GM18870 (cell line): Measurements from ENCODE around the gene KPNA6.
"Not testable (repeated sequence)": the region's sequence is repeated elsewhere in the genome, so short reads cannot be mapped to it uniquely, and the experiment has no call there.

Experiments
- ATAC-seq: cut with Tn5 transposase; IDR thresholded peaks from one replicate; pipeline ENCODE4 v1.9.1; 2021; ENCODE audit warnings: moderate library complexity; ENCODE audit not compliant: unreplicated experiment

Gene KPNA6

GRCh38 chr1:32100359-32100758 lies 7.5 kb upstream of the KPNA6 start:
- no peak for ATAC-seq

- no peak for ATAC-seq
Measured at GRCh38 chr1:32100807-32101708, 6.8 kb upstream of the KPNA6 start.

GRCh38 chr1:32104127-32104526 lies 3.7 kb upstream of the KPNA6 start:
- ATAC-seq = no peak

- no peak for ATAC-seq
Measured at GRCh38 chr1:32105338-32105737, 2.5 kb upstream of the KPNA6 start.

GRCh38 chr1:32106663-32107275 lies 1.1 kb upstream of the KPNA6 start:
- ATAC-seq = no peak

- ATAC-seq = no peak
Measured at GRCh38 chr1:32111040-32111623, 3.3 kb downstream of the KPNA6 start.

- no peak for ATAC-seq
Measured at GRCh38 chr1:32111789-32112188, 3.9 kb downstream of the KPNA6 start.

GRCh38 chr1:32112806-32113375 lies 5.0 kb downstream of the KPNA6 start:
- no peak for ATAC-seq

GRCh38 chr1:32113436-32113835 lies 5.6 kb downstream of the KPNA6 start:
- ATAC-seq = not testable (repeated sequence)

- no peak for ATAC-seq
Measured at GRCh38 chr1:32114420-32114819, 6.6 kb downstream of the KPNA6 start.

GRCh38 chr1:32115496-32115895 lies 7.6 kb downstream of the KPNA6 start:
- ATAC-seq = no peak

GRCh38 chr1:32116531-32116930 lies 8.7 kb downstream of the KPNA6 start:
- ATAC-seq = no peak

- ATAC-seq = no peak
Measured at GRCh38 chr1:32122151-32122550, 14.3 kb downstream of the KPNA6 start.

GRCh38 chr1:32123361-32123760 lies 15.5 kb downstream of the KPNA6 start:
- ATAC-seq = not testable (repeated sequence)

GRCh38 chr1:32125313-32125712 lies 17.5 kb downstream of the KPNA6 start:
- no peak for ATAC-seq

GRCh38 chr1:32126770-32127169 lies 18.9 kb downstream of the KPNA6 start:
- ATAC-seq = no peak

- ATAC-seq = no peak
Measured at GRCh38 chr1:32127409-32128198, 19.7 kb downstream of the KPNA6 start.

GRCh38 chr1:32128479-32128878 lies 20.6 kb downstream of the KPNA6 start:
- no peak for ATAC-seq

- no peak for ATAC-seq
Measured at GRCh38 chr1:32128964-32129363, 21.1 kb downstream of the KPNA6 start.

GRCh38 chr1:32133950-32134280 lies 26.1 kb downstream of the KPNA6 start:
- not testable (repeated sequence) for ATAC-seq

- no peak for ATAC-seq
Measured at GRCh38 chr1:32137111-32137510, 29.3 kb downstream of the KPNA6 start.
